Brain microvascular endothelial cell (primary cell): ENCODE results near the gene AMBRA1.
A peak's percentile ranks its signal among the peaks of the same experiment; 100 is the strongest.

ENCODE experiments used
- DNase-seq: peaks from one replicate; pipeline ENCODE4 v3.0.0-alpha.2; 2020
- H3K27ac ChIP-seq: fragments of 250-450 bp; sonication (Bioruptor Pico); 2 replicates; pipeline ENCODE4 v1.5.1; 2020; ENCODE audit warnings: mild to moderate bottlenecking, moderate library complexity
- H3K27me3 ChIP-seq: fragments of 250-450 bp; sonication (Bioruptor Pico); replicated peaks from 2 replicates; pipeline ENCODE4 v1.5.1; 2020; ENCODE audit warnings: mild to moderate bottlenecking
- H3K36me3 ChIP-seq: fragments of 250-450 bp; sonication (Bioruptor Pico); replicated peaks from 2 replicates; pipeline ENCODE4 v1.5.1; 2020; ENCODE audit warnings: mild to moderate bottlenecking
- H3K4me3 ChIP-seq: 2 replicates; pipeline ENCODE4 v1.5.1; 2011; ENCODE audit warnings: low read depth, mild to moderate bottlenecking, control low read depth, low read length, moderate library complexity
- in situ Hi-C: cut with HindIII; loops from 2 replicates; pipeline ENCODE4 v1.10.0; 2017; ENCODE audit warnings: low sequenced_read_pairs, low pct_ligation_motif_present
- TF ChIP-seq, protein P1 (sequence below): IDR thresholded peaks from 2 replicates; pipeline ENCODE4 v1.5.1; 2011; ENCODE audit warnings: low read depth, mild to moderate bottlenecking, moderate library complexity, low read length, control low read depth, inconsistent platforms; ENCODE audit errors: missing control alignments

The AMBRA1 gene

DNA sequence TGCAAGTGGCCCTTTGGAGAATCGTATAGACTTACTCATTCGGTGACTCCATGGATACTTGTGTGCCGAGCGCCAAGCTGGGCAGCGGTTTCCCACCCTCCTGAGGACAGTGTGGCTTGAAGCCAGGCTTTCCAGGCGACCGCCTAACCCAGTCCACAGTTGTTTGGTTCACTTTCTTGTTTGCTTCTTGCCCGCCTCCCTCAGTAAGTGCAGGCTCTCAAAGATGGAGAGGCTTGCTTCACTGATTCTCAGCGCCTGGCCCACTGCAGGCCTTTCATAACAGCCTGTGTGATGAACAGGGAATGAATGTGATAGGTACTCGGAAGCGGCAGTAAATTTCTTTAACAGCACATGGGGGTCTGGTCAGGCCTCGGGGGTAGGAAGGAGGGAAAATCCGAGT, 223.6 kb downstream of the AMBRA1 start:
- H3K27ac ChIP-seq = no peak overlapping the region
- DNase-seq = no peak
- no peak overlapping the region for H3K4me3 ChIP-seq
- peaks cover 41% of the 10 kb centered on the region for H3K36me3 ChIP-seq
- H3K27me3 ChIP-seq = no peaks in the 10 kb centered on the region
- TF ChIP-seq, protein P1, sequence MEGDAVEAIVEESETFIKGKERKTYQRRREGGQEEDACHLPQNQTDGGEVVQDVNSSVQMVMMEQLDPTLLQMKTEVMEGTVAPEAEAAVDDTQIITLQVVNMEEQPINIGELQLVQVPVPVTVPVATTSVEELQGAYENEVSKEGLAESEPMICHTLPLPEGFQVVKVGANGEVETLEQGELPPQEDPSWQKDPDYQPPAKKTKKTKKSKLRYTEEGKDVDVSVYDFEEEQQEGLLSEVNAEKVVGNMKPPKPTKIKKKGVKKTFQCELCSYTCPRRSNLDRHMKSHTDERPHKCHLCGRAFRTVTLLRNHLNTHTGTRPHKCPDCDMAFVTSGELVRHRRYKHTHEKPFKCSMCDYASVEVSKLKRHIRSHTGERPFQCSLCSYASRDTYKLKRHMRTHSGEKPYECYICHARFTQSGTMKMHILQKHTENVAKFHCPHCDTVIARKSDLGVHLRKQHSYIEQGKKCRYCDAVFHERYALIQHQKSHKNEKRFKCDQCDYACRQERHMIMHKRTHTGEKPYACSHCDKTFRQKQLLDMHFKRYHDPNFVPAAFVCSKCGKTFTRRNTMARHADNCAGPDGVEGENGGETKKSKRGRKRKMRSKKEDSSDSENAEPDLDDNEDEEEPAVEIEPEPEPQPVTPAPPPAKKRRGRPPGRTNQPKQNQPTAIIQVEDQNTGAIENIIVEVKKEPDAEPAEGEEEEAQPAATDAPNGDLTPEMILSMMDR = no peak
- in situ Hi-C loops = no loop called here

GRCh38 chr11:46369458-46370152, 224.2 kb downstream of the AMBRA1 start:
- in situ Hi-C loops = no loop called here
- Histone ChIP-seq H3K4me3 (no peak overlapping the region), H3K36me3 (peaks cover 34% of the 10 kb centered on the region), H3K27me3 (no peaks in the 10 kb centered on the region), H3K27ac (no peak overlapping the region)
- peak; percentile 63 for DNase-seq
- TF ChIP-seq, protein P1 = peak; percentile 97

- Histone ChIP-seq H3K27ac (no peak overlapping the region), H3K36me3 (peaks cover 28% of the 10 kb centered on the region), H3K4me3 (no peak overlapping the region), H3K27me3 (no peaks in the 10 kb centered on the region)
- no peak for DNase-seq
- in situ Hi-C loops = no loop called here
- TF ChIP-seq, protein P1 = no peak
Observed at GRCh38 chr11:46367916-46368267, 225.9 kb downstream of the AMBRA1 start.

- no peak for DNase-seq
- Histone ChIP-seq H3K27ac (no peak overlapping the region), H3K4me3 (no peak overlapping the region), H3K27me3 (no peaks in the 10 kb centered on the region), H3K36me3 (peaks cover 23% of the 10 kb centered on the region)
- TF ChIP-seq, protein P1 = peak; percentile 91
- in situ Hi-C loops = no loop called here
Observed at GRCh38 chr11:46367244-46367915, 226.4 kb downstream of the AMBRA1 start.

DNA sequence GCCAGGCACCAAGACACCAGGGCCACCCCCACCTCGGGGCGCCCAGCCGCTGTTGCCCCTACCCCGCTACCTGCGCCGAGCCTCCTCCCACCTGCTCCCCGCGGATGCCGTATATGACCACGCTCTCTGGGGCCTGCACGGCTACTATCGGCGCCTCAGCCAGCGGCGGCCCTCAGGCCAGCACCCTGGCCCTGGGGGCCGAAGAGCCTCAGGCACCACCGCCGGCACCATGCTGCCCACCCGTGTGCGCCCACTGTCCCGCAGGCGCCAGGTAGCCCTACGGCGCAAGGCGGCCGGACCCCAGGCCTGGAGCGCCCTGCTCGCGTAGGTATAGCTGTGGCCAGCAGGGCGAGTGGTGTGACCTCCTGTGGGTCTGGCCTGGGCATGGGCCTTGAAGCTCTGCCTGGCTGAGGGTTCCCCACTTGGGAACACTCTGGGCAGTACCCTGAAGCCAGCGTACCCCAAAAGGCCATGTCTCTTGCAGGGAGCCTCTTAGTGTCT, 227.1 kb downstream of the AMBRA1 start:
- in situ Hi-C loops = no loop called here
- H3K27ac ChIP-seq = no peak overlapping the region

More for the DNA sequence above, 227.1 kb downstream of the AMBRA1 start:
- H3K36me3 ChIP-seq = peaks cover 20% of the 10 kb centered on the region
- no peaks in the 10 kb centered on the region for H3K27me3 ChIP-seq
- TF ChIP-seq, protein P1 = no peak
- no peak for DNase-seq
- H3K4me3 ChIP-seq = no peak overlapping the region
